ENCODE data around the gene NELL2.

DNA sequence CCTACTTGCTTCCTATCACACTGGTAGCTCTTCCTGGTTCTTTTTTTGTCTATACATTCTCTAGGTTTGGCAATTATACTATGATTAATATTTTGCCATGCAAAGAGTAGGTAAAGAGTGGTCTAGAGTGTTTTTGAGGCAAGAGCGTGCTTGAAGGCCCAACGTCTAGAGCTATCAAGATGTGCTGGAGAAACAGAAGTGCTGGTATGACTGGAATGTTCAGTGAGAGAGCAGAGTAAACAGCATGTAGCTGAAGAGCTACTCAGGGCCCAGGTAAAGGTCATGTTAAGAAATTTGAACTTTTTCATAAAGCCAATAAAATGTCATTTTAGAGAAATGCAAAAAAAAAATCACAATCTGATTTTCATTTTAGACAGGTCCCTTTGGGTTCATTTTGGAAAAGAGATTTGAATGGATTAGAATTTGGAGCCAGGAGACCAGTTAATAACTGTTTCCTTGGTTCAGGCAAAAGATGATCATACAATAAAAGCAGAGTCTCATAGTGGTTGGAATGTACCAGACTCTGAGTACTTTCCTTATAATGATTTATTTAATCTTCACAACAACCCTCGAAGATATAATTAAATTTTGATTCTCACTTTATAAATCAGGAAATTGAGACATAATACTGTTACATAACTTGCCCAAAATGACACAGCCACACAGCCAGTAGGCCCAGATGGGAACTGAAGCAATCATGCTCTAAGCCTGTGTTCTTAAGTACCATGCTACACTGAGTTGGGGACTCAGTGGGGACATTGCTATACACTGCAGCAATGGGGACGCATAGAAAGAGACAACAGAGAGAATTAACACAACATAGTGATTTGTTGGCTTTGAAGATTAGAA is 350.1 kb downstream of the NELL2 start:
- TF ChIP-seq, protein P1, sequence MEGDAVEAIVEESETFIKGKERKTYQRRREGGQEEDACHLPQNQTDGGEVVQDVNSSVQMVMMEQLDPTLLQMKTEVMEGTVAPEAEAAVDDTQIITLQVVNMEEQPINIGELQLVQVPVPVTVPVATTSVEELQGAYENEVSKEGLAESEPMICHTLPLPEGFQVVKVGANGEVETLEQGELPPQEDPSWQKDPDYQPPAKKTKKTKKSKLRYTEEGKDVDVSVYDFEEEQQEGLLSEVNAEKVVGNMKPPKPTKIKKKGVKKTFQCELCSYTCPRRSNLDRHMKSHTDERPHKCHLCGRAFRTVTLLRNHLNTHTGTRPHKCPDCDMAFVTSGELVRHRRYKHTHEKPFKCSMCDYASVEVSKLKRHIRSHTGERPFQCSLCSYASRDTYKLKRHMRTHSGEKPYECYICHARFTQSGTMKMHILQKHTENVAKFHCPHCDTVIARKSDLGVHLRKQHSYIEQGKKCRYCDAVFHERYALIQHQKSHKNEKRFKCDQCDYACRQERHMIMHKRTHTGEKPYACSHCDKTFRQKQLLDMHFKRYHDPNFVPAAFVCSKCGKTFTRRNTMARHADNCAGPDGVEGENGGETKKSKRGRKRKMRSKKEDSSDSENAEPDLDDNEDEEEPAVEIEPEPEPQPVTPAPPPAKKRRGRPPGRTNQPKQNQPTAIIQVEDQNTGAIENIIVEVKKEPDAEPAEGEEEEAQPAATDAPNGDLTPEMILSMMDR (IDR thresholded peaks at IDR 0.05), result no peak
- no peak for TF ChIP-seq POLR2AphosphoS5 (IDR thresholded peaks at IDR 0.05)

Measured in gastroesophageal sphincter (tissue), 3 donors.